ENCODE measurements around the gene BFSP1. TPM values are rescaled to one million over a fixed set of nuclear protein-coding genes. Genes with fewer than 3 reads are reported as not detected.

Gene BFSP1
- total RNA-seq, 3 donors from 2014 or later = 0.17 to 1.1 (median 0.70) TPM

DNA sequence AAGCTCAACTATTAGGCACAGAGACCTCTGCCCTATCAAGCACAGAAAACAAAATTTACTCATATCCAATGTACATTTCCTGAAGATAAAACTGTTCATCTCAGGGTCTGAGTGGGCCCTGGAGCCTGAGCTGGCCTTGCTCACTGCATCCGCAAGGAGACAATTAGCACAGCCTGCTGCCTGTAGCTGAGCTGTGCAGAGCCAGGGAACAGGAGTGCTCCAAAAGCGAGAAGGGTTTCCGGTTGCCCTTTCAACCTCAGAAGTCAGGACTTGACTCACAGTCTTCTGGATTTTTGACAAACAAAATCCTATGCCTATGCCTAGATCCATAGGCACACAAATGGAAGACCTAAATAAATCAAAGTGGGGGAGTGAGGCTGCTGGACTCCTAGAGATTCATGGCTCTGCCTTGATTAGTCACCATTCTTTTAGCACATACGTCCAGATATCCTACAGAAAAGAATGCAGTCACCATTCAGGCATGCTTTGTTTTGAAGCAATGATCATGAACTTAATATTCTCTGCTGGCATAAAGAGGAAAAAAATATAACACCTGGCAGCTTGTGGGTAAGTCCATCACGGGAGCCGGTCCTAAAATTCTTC, 73.5 kb downstream of the BFSP1 start:
- no peaks in the 10 kb centered on the region for H3K9me3 ChIP-seq
- H3K36me3 ChIP-seq (ENCODE audit: low read depth) = no peaks in the 10 kb centered on the region
- no peaks in the 10 kb centered on the region for H3K4me1 ChIP-seq (ENCODE audit: low read depth)
- TF ChIP-seq, protein P1, sequence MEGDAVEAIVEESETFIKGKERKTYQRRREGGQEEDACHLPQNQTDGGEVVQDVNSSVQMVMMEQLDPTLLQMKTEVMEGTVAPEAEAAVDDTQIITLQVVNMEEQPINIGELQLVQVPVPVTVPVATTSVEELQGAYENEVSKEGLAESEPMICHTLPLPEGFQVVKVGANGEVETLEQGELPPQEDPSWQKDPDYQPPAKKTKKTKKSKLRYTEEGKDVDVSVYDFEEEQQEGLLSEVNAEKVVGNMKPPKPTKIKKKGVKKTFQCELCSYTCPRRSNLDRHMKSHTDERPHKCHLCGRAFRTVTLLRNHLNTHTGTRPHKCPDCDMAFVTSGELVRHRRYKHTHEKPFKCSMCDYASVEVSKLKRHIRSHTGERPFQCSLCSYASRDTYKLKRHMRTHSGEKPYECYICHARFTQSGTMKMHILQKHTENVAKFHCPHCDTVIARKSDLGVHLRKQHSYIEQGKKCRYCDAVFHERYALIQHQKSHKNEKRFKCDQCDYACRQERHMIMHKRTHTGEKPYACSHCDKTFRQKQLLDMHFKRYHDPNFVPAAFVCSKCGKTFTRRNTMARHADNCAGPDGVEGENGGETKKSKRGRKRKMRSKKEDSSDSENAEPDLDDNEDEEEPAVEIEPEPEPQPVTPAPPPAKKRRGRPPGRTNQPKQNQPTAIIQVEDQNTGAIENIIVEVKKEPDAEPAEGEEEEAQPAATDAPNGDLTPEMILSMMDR (IDR thresholded peaks at IDR 0.05) = no peak
- no peak overlapping the region for H3K4me3 ChIP-seq
- intact Hi-C loops (cut with DNase I, micrococcal nuclease) = no loop called here
- ATAC-seq (no peak), DNase-seq (no peak)

DNA sequence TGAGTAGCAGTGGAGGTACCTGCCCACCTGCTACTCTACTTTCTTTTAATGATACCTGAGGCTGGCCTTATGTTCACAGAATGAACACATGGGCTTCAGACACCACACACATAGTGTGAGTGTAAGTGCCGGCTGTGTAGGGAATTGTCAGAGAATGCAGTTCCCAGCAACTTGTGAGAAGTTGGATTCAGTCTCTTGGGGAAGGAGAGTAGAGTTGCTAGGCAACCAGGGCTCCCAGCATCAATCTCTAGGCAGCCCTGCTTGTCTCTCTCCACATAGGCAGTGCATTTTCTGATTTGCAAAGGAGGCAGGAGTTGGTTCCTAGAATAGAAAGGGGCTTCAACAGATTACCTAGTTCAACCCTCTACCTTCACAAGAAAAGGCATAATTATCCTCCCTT, 74.1 kb downstream of the BFSP1 start:
- Histone ChIP-seq H3K36me3 (ENCODE audit: low read depth) (no peaks in the 10 kb centered on the region), H3K9me3 (no peaks in the 10 kb centered on the region), H3K4me1 (ENCODE audit: low read depth) (no peaks in the 10 kb centered on the region), H3K4me3 (no peak overlapping the region)
- intact Hi-C loops (cut with DNase I, micrococcal nuclease) = no loop called here
- DNase-seq (no peak), ATAC-seq (no peak)
- TF ChIP-seq, protein P1 (IDR thresholded peaks at IDR 0.05) = no peak

DNA sequence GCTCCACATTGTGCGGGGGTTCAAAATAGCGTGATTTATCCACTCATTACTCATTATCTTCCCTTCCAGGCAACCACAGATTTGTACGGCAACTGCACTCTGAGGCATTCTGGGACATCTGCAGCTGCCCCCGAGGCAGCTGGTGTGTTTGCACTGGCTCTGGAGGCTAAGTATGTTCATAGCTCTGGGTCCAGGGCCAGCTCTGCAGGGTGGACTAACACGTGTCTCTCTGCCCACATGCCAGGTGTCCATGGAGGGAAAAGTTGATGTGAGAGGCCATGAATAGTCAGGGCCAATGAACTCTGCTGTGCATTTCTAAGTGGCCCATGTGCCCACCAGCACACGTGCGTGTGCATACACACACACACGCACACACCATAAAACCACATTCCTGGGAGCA, 74.9 kb downstream of the BFSP1 start:
- Histone ChIP-seq H3K4me1 (ENCODE audit: low read depth) (no peaks in the 10 kb centered on the region), H3K36me3 (ENCODE audit: low read depth) (no peaks in the 10 kb centered on the region), H3K9me3 (no peaks in the 10 kb centered on the region), H3K4me3 (no peak overlapping the region)
- intact Hi-C loops (cut with DNase I, micrococcal nuclease) = no loop called here
- ATAC-seq (no peak), DNase-seq (no peak)
- TF ChIP-seq, protein P1 (IDR thresholded peaks at IDR 0.05) = no peak

DNA sequence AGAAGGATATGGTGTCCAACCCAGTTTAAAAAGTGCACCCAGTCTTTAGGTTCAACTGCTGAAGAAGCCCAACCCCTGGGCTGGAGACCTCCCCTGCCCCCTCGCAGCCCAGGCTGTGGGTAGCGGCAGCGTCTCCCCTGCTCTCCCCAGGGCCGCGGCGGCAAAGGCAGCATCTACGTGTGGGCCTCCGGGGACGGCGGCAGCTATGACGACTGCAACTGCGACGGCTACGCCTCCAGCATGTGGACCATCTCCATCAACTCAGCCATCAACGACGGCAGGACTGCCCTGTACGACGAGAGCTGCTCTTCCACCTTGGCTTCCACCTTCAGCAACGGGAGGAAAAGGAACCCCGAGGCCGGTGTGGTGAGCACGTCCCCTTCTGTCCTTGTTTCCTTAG, 77.6 kb downstream of the BFSP1 start:
- Histone ChIP-seq H3K4me3 (no peak overlapping the region), H3K9me3 (no peaks in the 10 kb centered on the region), H3K36me3 (ENCODE audit: low read depth) (no peaks in the 10 kb centered on the region), H3K4me1 (ENCODE audit: low read depth) (no peaks in the 10 kb centered on the region)
- intact Hi-C loops (cut with DNase I, micrococcal nuclease) = no loop called here
- TF ChIP-seq, protein P1 (IDR thresholded peaks at IDR 0.05) = no peak
- ATAC-seq (no peak), DNase-seq (no peak)

DNA sequence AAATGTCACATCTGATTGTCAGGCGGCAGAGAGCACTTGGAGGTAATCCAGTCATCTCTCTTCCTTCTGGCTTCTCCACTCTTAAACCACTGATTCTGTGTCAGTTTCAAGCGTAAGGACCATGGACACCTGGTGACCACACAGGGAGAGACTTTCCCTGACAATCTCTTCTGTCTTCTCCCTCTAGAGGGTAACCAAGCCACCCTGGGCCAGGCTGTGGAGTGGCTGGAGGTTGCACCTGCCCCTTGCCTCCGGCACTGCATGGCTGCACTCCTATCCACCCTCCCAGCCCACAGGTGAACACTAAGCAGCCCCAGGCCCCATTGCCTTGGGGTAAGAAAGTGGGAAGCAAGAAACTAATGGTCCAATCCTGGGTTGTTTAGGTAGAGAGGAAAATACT, 78.7 kb downstream of the BFSP1 start:
- H3K4me1 ChIP-seq (ENCODE audit: low read depth) = no peaks in the 10 kb centered on the region
- H3K4me3 ChIP-seq = no peak overlapping the region
- no peak for ATAC-seq
- no peaks in the 10 kb centered on the region for H3K9me3 ChIP-seq
- no peak for DNase-seq
- intact Hi-C loops (cut with DNase I, micrococcal nuclease) = no loop called here
- TF ChIP-seq, protein P1 (IDR thresholded peaks at IDR 0.05) = no peak
- no peaks in the 10 kb centered on the region for H3K36me3 ChIP-seq (ENCODE audit: low read depth)

DNA sequence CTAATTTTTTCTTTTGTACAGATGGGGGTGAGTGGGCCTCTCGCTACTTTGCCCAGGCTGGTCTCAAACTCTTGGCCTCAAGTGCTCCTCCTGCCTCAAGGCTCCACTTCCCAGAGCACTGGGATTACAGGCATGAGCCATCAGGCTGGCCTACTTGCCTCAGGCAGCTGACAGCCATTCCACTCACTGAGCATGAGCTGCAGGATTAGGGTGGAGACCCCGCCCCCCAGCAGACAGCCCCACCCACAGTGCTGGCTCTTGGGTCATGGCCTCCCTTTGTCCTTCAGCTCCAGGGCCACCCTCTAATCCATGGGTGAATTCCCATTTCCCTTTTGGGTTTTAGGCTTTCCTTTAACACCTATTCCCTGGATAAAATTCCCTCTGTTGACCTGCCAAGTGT, 82.1 kb downstream of the BFSP1 start:
- no peak for DNase-seq
- Histone ChIP-seq H3K4me3 (no peak overlapping the region), H3K36me3 (ENCODE audit: low read depth) (no peaks in the 10 kb centered on the region), H3K4me1 (ENCODE audit: low read depth) (no peaks in the 10 kb centered on the region), H3K9me3 (no peaks in the 10 kb centered on the region)
- intact Hi-C loops (cut with DNase I, micrococcal nuclease) = no loop called here
- no peak for ATAC-seq
- TF ChIP-seq, protein P1 (IDR thresholded peaks at IDR 0.05) = no peak

Measured in mucosa of descending colon (tissue), 3 donors.